Stimulated activated CD4-positive, alpha-beta T cell treated with anti-CD3 and anti-CD28 coated beads, Interleukin-4, amount 100 ng/mL, for 24 hours (primary cell): ENCODE data around the gene PGF.

Experiments
- DNase-seq: peaks from one replicate; pipeline ENCODE4 v3.0.0-alpha.2; 2020

PGF gene

DNA sequence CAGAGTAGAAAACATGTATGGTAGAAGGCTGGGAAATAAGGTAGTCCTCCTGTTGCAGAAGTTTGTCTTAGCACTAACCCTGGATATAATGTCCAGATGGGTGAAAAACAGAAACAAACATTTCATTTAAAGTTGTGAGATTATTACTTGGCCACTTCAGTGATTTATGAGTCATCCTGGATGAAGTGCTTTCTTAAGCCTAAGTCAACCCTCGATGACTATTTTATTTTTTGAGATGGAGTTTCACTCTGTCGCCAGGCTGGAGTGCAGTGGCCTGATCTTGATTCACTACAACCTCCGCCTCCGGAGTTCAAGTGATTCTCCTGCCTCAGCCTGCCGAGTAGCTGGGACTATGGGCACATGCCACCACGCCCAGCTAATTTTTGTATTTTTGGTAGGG lies 63.5 kb downstream of the PGF start:
- no peak for DNase-seq
